Measurements from ENCODE around the gene NSG1.
"Not testable (repeated sequence)": the region's sequence is repeated elsewhere in the genome, so short reads cannot be mapped to it uniquely, and the experiment has no call there.

NSG1 gene

DNA sequence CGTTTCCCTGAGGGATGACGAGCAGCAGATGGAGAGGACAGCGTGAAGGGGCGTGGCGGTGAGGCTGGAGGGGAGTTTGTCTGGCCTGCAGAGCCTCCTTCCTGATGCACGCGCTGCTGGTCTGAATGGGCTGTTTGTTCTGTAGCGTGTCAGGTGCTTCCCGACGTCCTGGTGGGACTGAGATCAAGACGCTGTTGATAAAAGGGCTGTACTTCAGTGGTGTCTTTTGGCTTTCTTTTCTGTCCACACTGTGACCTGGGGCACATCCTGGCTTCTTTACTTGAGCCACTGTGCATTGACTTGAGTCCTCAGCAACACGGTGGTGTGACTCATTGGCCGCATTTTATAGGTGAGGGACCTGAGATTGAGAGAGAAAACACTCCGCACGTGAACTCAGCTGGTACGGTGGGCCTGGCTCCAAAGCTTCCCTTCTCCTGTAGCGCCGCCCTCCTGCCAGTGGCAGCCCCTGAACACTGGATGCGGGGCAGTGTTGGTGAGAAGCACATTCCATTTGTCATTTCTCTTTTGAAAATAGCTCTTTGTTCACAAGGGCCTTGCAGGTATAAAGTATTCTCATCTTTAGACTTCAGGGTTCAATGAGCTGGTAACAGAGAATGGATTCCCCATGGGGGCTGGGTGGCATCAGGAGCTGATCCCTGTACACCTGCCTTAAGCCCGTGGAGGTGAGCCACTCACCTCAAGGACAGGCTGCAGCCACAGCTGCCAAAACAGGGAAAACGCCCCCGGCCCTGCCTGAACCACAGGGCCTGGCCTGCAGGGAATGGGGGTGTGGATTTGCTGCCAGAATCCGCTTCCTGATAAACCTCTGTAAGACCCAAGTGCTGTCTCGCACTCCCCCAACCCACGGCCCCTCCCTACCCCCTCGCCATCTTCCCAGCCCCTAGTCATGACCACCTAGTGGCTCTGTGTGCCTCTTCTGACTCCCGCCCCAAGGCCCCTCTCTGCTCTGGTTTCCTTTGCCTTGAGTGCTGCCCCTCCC, 29.2 kb downstream of the NSG1 start:
- DNase-seq (ENCODE audit: low spot score), result no peak
- FAIRE-seq, result no peak

- DNase-seq (ENCODE audit: low spot score) (no peak), FAIRE-seq (no peak)
Measured at GRCh38 chr4:4416981-4417380, 30.1 kb downstream of the NSG1 start.

GRCh38 chr4:4417886-4418285, 31.0 kb downstream of the NSG1 start:
- FAIRE-seq (no peak), DNase-seq (ENCODE audit: low spot score) (no peak)

- no peak for FAIRE-seq
- no peak for DNase-seq (ENCODE audit: low spot score)
Measured at GRCh38 chr4:4418676-4419390, 31.9 kb downstream of the NSG1 start.

DNA sequence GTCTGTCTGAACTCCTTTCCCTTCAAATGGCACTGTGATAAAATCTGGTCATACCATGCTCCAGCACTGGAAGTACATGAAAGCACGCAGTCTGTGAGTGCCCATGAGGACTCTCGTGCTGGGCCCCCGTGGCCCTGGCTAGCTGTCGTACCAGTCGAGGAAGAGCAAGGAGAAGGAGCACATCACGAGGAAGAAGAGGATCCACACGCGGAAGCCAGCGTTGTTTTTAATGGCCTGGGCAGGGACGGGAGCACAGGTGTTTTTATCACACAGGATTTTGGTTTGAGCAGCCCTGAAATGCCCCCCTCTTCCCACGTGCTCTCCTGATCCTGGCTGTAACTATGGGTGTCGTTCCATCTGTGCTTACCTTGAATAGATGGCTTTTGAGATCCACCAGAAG, 33.0 kb downstream of the NSG1 start:
- FAIRE-seq, result no peak
- DNase-seq (ENCODE audit: low spot score), result no peak

DNA sequence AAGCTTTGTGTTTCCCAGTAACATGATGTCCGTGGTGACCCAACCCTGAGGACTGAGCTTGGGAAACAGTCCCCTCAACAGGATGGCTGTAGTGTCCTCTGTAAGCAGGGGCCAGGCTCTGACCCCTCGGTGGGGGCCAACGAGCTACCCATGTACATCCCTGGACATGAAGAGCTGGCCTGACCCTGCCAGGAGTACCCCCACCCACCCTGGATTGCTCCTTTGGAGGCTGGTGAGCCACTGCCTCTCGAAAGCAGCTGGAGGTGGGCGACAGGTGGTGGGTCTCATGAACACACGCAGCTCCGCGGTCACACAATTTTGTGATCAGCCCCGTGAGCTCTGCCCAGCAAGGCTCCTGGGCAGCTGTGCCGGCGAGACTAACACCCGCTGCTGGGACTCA, 33.5 kb downstream of the NSG1 start:
- DNase-seq (ENCODE audit: low spot score) (no peak), FAIRE-seq (no peak)

GRCh38 chr4:4421356-4421755, 34.5 kb downstream of the NSG1 start:
- FAIRE-seq (no peak), DNase-seq (ENCODE audit: low spot score) (no peak)

- FAIRE-seq; DNase-seq (ENCODE audit: low spot score): not testable (repeated sequence)
Measured at GRCh38 chr4:4422117-4422516, 35.2 kb downstream of the NSG1 start.

DNA sequence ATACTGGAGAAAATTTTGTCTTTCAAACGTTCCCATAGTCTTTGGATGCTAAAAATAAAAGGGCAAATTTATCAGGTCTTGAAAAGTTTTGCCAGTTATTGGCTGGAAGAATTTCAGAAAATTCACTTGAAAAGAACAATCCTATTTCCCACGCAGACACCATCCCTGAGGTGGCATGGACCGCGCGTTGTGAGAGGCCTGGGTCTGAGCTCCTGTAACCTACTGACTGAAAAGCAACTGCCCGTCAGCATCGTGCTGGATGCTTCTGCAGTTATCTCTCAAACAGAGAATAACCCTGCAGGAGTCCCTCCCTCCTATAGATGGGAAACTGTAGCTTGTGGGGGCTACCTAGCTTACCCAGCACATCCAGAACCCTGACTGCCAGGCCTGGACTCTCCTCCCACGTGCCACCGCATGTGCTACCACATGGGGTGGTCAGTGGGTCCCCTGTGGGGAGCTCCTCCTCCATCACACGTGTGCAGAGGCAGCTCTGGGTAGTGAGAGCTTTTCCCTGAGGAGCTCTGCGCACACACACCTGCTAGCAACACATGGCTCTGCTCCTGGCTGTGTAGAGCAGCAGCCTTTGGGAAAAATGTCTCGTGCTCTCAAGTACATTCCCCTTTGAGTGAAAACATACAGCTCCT, 36.1 kb downstream of the NSG1 start:
- DNase-seq (ENCODE audit: low spot score), result no peak
- FAIRE-seq, result no peak

DNA sequence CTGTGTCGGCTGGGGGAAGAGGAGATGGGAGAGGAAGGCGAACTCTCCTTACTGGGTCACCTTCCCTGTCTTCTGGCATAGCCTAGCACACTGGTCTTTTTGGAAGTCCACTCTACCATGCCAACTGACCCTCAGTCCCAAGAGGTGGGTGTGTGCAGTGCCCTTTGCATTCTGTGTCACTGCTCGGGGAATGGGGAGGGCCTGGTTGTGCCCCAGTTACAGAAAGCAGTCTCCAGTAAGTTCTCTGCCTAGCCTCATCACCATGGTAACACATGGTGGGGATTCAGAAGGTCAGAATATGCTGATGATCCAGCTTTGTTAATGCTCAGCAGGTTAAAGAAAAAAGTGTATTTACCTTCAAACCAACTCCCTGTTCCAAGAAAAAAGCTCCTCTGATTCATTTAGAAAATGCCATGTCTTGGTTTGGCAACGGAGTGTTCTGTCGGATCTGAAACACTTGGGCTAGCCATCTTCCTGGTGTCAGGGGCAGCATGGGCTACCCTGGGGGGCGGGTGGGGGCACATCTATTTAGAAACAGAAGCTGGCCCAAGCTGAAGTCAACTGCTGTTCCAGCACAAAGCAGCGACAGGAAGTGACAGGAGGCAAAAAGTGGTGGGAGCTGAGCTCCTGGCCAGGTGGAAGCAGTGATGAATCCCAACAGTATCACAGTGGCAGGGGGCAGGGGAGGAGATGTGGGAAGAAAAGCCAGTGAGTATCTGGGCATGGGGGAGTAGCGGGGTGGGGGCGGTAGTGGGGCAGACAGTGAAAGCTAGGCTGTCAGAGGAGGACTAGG, 37.0 kb downstream of the NSG1 start:
- no peak for DNase-seq (ENCODE audit: low spot score)
- FAIRE-seq, result no peak

DNA sequence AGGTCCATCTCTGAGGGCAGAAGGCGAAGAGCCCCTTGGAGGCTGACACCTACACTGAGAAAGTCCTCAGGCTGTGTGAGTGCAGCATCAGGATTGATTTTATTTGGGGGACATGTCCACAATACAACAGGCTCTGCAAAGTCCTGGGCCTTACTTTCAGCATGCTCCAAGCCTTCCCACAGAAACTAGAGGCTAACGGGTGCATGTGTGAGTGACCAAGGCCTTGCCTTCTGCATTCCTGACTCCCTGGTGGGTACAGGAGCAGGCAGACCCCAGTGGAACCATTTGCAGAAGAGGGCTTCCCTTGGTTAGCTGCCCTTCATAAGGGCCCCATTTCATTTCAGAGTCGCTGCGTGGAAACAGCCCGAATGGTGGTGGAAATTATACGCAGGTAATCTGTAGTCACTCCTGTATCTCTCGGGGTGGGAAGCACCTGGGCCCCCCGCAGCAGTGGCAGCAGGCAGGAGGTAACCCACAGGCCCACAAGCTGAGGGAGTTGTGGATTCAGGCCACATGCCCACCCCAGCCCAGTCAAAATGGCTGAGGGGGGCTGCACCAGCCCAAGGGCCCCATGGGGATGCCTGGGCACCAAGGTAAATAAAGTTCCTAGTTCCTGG, 37.7 kb downstream of the NSG1 start:
- no peak for FAIRE-seq

GRCh38 chr4:4425119-4425690, 38.3 kb downstream of the NSG1 start:
- DNase-seq (ENCODE audit: low spot score) (no peak), FAIRE-seq (no peak)

More for the DNA sequence above, 37.7 kb downstream of the NSG1 start:
- no peak for DNase-seq (ENCODE audit: low spot score)

DNA sequence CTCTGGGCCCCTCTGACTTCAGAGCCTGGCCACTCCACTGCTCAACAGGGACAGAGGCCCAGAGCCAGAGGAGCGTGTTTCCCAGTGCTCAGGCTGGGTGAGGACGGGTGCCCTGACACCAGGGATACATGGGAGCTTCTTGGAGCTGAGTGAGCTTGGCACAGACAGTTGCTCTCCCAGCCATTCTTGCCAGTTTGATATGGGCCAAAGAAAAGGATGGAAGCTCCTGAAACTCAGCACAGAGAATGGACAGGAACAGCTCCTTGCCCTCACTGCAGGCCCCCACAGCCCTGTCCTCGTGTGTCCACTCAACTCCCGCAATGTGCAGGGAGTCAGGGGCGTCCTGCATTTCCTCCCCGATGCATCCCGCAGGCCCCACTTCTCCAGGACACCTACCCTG, 38.8 kb downstream of the NSG1 start:
- DNase-seq (ENCODE audit: low spot score) (no peak), FAIRE-seq (no peak)

DNA sequence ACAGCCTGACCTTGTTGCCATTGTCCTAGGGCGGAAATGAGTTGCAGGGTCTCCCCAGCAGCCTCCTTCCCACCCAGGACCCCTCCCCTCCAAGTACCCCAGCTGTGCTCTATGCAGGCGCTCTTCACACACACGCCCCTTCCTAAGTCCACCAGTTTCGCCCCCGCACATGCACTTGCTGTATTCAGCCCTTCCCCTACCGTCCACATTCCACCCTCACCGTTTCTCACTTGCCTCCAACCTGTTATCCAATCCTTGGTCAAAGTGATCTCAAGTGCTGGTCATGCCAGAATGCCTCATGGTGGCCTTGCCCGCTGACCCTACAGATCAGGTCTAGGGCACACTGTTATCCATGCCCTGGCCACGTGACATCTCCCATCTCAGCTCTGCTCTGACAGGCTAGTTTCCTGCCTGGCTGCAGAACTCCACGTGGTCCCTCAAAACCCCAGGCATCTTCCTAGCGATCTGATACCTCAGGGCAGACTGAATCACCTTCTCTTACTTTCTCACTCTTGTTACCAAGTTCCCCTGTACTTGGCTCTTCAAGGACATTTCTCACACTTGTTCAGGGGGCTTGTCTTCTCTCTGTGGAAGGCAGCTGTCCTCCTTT, 39.7 kb downstream of the NSG1 start:
- DNase-seq (ENCODE audit: low spot score) (no peak), FAIRE-seq (no peak)

GRCh38 chr4:4427121-4427870, 40.4 kb downstream of the NSG1 start:
- FAIRE-seq (no peak), DNase-seq (ENCODE audit: low spot score) (no peak)

GRCh38 chr4:4427886-4428285, 41.0 kb downstream of the NSG1 start:
- FAIRE-seq (no peak), DNase-seq (ENCODE audit: low spot score) (no peak)

DNA sequence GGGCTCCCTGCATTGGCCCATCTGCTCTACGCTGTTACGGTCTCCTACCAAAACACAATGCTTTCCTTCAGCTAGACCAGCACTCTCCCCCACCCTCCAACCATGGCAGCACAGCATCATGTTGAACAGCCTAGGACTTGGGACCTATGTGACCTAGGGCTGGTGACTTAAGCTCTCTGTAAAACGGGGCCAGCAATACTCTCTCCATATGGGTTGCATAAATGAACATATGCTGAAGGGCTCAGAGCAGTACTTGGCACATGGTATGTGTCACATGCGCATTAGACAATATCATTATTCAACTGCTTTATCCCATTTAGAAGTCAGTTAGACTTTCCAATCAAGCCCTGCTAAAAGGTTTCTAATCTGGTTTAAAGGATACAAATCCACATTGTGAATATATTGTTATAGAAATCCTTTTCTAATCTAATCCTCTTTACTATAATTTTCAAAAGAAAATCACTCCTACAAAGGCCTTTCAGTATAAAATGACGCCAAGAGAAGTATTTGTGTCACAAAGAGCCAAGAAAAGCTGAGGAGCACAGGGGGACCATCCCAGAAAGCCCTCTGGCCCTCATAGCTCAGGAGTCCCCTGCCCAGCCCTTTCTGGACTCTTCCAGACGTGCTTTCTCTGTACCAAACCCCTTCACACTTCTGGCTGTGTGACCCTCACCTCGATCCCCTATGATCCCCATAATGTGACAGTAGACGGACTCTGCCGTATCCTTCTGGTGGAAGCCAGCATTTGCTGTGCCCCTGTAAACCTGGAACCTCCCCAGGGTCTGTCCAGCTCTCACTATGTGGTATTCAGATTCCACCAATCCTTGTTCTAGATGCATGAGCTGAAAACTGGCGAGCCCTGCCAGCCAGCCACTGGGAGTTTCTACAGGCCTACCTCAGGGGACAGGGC, 42.3 kb downstream of the NSG1 start:
- FAIRE-seq (no peak), DNase-seq (ENCODE audit: low spot score) (no peak)

DNA sequence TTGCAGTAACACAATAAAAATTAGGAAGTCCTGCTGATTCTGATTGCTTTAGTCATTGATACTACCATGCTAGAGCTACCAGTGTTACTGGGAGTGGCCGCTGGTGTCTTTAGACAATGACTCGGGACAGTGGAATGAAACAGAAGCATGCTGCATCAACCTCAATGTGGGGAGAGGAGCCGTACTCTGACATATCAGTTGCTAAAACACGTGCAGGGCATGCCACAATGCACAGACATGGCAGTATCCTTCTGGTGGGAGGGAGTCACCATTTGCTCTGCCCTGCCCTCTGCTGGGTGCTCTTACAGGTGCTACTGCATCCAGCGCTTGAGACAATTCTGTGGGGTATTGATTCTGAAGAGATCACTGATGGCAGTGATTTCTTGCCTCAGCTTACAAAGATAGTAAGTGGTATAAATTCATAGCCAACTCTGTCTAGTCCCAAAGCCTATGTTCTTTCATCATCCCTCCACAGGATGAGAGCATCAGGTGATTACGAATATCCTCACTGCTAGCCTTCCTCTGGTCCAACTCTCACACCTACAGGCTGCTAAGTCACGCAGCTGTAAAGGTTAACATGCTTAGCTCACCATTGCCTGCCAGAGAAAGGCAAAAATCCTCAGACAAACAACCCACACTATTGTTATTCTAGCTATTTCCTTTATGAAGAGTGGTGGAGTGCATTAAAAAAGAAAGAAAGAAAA, 43.7 kb downstream of the NSG1 start:
- DNase-seq (ENCODE audit: low spot score) (peak; percentile 60), FAIRE-seq (no peak)

Measured in RCC 7860 (cell line).